Activated effector memory CD4-positive, alpha-beta T cell treated with Interleukin-2 at 50 U/mL for 16 hours (primary cell): ENCODE data around the gene CYSLTR1.
"Not testable (repeated sequence)": the region's sequence is repeated elsewhere in the genome, so short reads cannot be mapped to it uniquely, and the experiment has no call there.

Source experiments
- DNase-seq: peaks from one replicate; pipeline ENCODE4 v3.0.0-alpha.2; 2020

The CYSLTR1 gene

DNA sequence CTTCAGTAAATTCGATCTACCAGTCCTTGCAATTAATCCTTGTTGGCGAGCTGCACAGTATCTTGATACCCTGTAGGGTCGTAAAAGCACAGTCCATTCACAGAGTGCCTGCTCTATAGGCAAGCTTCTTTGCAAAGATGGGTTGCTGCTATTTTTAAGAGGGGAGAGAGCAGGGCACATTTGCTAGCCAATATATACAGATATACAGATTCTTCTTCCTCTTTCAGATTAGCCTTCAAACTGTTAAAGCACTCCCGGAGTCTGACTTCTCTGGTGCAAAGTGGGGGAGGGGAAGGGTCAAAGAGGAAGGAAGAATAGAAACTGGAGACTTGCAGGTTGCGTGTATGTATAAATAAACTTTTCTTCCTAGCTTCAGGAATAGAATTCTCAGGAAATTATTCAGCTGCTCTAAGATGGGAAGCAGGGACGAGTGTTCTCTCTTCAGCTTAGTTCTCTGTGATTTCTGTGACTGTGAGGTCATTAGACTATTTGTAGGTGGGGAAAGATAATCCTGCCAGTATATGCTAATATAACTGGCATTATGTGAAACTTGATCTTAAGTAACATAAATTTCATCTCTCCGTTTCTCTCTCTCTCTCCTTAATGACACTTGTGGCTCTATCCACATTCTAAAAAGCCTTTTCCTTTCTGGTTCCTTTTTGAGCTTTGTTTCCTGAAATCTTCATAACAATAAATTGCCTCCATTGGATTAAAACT, at the start of gene CYSLTR1:
CYSLTR1 (minus strand) TSS at position 242 of the 717 bp plus-strand sequence. CDS start 53,865 bp downstream, outside the sequence.
- DNase-seq: no peak

DNA sequence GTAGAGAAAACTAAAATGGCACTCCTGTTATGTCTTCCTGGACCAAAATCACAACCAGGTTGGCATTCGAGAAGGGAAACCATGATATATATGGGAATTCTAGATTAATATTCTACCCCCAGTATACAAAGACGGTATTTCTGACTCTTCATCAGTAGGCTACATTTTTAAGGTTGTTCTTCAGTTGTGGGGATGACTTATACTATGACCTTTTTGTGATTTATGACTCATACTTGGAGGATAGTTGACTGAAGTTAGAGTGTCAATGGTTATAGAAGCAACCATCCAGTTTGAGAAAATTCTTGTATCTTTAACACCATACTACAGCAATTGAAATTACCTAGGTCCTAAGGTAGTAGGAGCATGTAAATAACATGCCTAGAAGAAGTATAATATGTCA, 49.8 kb upstream of the CYSLTR1 start:
- DNase-seq: no peak

DNA sequence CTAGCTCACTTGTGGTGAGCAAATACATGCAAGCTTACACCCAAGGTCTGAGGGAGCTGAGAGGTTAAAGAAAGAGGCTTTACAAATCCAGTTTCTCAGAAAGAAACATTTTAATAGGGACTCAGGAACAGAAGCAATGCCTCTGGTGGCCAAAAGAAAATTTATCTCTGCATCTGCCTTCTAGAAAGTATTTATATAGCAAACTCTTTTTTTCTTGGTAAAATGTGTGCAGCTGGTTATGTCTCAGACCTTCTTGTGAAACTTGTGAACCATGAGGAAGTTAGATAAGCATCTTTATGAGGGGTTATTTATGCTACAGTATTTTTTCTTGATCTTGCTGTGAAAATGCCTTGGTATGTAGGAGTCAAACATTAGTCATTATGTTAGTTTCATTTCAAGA, 48.5 kb upstream of the CYSLTR1 start:
- DNase-seq: no peak

GRCh38 chrX:78366576-78366975, 39.2 kb upstream of the CYSLTR1 start:
- DNase-seq: no peak

- no peak for DNase-seq
Measured at GRCh38 chrX:78357342-78358055, 30.1 kb upstream of the CYSLTR1 start.

DNA sequence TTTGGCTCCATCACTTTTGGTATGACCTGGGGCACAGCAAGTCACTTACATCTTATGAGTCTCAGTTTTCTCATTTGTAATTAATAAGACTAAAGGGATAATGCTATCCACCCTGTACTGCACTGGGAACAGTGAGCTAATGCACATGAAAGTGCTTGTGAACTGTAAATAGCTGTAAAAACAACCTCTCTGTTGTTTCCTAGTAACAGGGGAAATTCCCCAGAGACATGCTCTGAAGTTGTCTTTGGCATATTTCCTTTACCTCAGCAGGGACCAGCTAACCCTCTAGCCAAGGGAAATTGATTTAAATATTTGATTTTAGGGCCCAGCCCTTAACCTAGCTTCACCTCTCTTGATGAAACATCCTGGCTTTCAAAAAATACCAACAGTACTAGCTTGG, 6.1 kb upstream of the CYSLTR1 start:
- DNase-seq: no peak

DNA sequence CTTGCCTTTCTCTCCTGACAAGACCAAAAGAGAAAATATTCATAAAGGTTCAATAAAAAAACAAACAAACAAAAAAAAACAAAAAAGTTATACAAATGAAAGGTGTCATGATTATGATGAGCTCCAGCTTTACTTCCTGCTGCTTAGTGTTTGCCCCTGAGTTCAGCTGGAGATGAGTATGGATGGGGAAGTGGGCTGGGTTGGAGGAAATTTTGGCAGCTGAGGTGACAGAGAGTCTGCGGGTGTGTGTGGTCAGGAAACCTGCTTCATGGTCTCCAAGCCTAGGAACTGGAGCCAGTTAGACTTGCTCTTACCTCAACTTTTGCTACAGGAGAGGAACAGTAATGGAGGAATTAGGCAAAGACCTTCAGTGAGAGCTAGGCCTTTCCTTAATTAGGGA, 4.3 kb upstream of the CYSLTR1 start:
- DNase-seq: no peak

- no peak for DNase-seq
Measured at GRCh38 chrX:78330540-78330939, 3.1 kb upstream of the CYSLTR1 start.

DNA sequence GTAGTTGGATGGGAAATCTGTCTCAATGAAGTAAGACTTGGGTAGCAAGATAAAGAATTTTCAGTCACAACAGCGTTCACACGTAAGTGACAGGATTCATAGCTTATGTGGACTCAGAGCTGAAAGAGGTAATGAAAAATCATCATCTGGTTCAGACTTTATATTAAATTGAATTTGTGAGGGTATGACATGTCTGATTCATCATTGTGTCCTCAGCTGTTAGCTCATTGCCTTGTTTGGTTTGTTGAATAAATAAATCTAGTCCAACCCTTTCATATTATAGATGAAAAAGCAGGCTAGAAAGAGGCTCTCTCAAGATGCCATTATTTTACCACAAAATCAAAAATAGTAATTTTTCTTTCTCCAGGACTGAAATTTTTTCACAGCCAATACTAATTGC, 2.7 kb upstream of the CYSLTR1 start:
- no peak for DNase-seq

- peak; percentile 5 for DNase-seq
Measured at GRCh38 chrX:78329486-78329885, 2.1 kb upstream of the CYSLTR1 start.

GRCh38 chrX:78326401-78326800, 1.0 kb downstream of the CYSLTR1 start:
- DNase-seq: no peak

DNA sequence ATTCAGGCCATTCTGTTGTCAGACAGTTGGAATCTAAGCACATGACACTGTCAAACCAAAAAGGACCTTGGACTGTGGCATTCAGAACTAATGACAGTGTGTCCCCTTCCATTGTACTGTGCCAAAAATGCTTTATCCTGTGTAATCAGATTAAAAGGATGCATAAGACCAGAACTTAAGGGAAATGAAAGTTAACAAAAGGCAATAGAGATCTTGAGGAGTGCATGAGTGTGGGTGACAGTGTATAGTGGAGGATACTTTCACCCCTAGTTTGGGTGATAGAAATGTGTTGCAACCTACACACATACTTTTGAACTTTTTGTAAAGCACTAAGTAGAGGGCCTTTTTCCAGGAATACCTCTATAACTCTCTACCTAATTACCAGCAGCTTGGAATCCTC, 4.5 kb downstream of the CYSLTR1 start:
- no peak for DNase-seq

- peak; percentile 39 for DNase-seq
Measured at GRCh38 chrX:78321809-78322208, 5.6 kb downstream of the CYSLTR1 start.

- DNase-seq: no peak
Measured at GRCh38 chrX:78316265-78316664, 11.1 kb downstream of the CYSLTR1 start.

GRCh38 chrX:78315745-78316144, 11.7 kb downstream of the CYSLTR1 start:
- no peak for DNase-seq

GRCh38 chrX:78314561-78314960, 12.8 kb downstream of the CYSLTR1 start:
- no peak for DNase-seq

GRCh38 chrX:78313526-78313925, 13.9 kb downstream of the CYSLTR1 start:
- no peak for DNase-seq

DNA sequence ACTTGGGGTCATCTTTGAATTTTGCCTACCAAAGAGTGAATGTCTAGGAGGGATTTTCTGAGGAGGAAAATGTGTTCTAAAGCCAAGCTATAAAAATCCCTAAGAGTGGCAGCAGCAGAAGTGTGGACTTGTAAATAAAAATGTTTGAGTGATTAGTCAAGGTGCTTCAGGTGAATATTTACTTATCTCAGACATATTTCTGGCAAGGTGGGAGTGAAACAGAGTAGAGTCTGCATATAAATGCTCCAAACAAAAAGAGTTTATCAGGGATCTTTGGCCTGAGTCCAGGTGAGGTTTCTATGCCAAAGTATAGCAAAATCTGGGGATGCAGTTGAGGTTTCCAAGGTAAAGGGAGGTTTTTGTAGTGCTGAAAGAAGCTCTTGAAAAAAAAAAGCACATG, 19.7 kb downstream of the CYSLTR1 start:
- DNase-seq: no peak

DNA sequence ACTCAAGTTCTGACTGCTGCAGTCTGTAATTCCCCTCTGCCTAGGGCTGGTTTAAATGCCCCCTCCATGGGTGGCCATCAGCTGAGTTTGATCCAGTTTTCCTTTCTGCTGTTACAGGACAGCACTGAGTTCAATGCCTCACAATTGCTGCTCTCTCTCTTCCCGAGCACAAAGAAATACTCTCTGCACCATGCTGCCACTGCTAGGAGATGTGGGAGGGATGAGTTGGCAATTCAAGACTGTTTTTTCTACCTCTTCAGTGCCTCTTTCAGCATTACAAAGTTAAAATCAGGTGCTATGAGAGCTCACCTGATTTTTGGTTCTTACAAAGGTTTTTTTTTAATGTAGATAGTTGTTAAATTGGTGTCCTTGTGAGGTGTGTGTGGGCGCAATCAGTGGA, 24.3 kb downstream of the CYSLTR1 start:
- DNase-seq: no peak

- not testable (repeated sequence) for DNase-seq
Measured at GRCh38 chrX:78300933-78301332, 26.5 kb downstream of the CYSLTR1 start.

DNA sequence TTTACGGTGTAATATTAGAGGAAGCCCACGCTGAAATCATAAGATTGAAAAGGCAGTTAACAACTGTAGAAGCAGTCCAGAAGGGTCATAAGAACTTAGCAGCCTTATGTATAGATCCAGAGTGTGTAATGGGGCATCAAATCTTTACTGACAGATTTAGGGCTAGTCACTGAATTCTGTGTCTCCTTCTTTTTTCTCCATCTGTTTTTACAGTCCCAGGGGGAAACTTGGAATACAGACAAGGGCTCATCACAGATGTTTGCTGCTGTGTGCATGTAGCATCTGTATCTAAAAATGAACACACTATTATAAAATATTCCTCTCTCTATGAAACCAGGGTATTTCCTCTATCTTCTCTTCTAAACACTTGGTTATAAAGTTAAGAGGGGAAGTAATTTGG, 43.9 kb downstream of the CYSLTR1 start:
- no peak for DNase-seq

- DNase-seq: no peak
Measured at GRCh38 chrX:78237127-78237526, 90.3 kb downstream of the CYSLTR1 start.

DNA sequence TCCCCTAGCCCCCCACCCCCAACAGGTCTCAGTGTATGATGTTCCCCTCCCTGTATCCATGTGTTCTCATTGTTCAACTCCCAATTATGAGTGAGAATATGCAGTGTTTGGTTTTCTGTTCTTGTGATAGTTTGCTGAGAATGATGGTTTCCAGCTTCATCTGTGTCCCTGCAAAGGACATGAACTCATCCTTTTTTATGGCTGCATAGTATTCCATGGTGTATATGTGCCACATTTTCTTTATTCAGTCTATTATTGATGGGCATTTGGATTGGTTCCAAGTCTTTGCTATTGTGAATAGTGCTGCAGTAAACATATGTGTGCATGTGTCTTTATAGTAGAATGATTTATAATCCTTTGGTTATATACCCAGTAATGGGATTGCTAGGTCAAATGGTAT, 101.4 kb downstream of the CYSLTR1 start:
- DNase-seq: not testable (repeated sequence)
